Activated CD4-positive, alpha-beta memory T cell treated with anti-CD3 and anti-CD28 coated beads for 36 hours (primary cell): ENCODE data around the gene DMBT1. TPM values are rescaled to one million over a fixed set of nuclear protein-coding genes. Genes with fewer than 3 reads are reported as not detected.
"Not testable (repeated sequence)": the region's sequence is repeated elsewhere in the genome, so short reads cannot be mapped to it uniquely, and the experiment has no call there.

Experiments used
- CTCF ChIA-PET: fragments of 350-600 bp; sonication (Branson Sonifier 250); formaldehyde crosslinking; loops from one replicate; lab custom pipeline; 2021; ENCODE audit warnings: antibody characterized with exemption, inconsistent platforms; lab: Charles Lee
- POLR2A ChIA-PET: fragments of 350-600 bp; sonication (Branson Sonifier 250); formaldehyde crosslinking; loops from one replicate; lab custom pipeline; 2021; ENCODE audit warnings: antibody characterized with exemption; lab: Charles Lee
- DNase-seq: peaks from one replicate; pipeline ENCODE4 v3.0.0-alpha.2; 2020
- H3K27ac Mint-ChIP-seq: one replicate; pipeline ENCODE4 v1.8.0; 2021; ENCODE audit warnings: mixed read lengths
- H3K27me3 Mint-ChIP-seq: one replicate; pipeline ENCODE4 v1.8.0; 2021; ENCODE audit warnings: mixed read lengths
- H3K36me3 Mint-ChIP-seq: one replicate; pipeline ENCODE4 v1.8.0; 2021; ENCODE audit warnings: mixed read lengths
- H3K4me1 Mint-ChIP-seq: one replicate; pipeline ENCODE4 v1.8.0; 2021; ENCODE audit warnings: low read depth, mixed read lengths
- H3K4me3 Mint-ChIP-seq: one replicate; pipeline ENCODE4 v1.8.0; 2021; ENCODE audit warnings: mild to moderate bottlenecking, mixed read lengths
- H3K9me3 Mint-ChIP-seq: one replicate; pipeline ENCODE4 v1.8.0; 2021; ENCODE audit warnings: mixed read lengths
- intact Hi-C: fragments of 100-400 bp; cut with micrococcal nuclease; formaldehyde crosslinking; loops from one replicate; pipeline ENCODE4 v1.15.1; 2023
- total RNA-seq, 2 experiments: library from RNA; stranded (reverse); gene quantifications; one replicate each; pipeline ENCODE4 v1.2.3, GENCODE V29; 2021

The DMBT1 gene
- total RNA-seq, 2 experiments from 2014 or later, result not detected

GRCh38 chr10:122587098-122587760 lies 26.7 kb downstream of the DMBT1 start:
- Mint-ChIP-seq H3K9me3 (no peaks in the 10 kb centered on the region), H3K27me3 (no peaks in the 10 kb centered on the region), H3K4me3 (no peak overlapping the region), H3K27ac (no peak overlapping the region), H3K36me3 (no peaks in the 10 kb centered on the region), H3K4me1 (no peaks in the 10 kb centered on the region)
- intact Hi-C loops, result no loop called here
- DNase-seq, result no peak
- CTCF ChIA-PET, result interaction anchor here (0.8 kb wide), 1 partner anchor 23 kb away, joined by 3 read pairs; no protein-coding TSS in a partner anchor
- POLR2A ChIA-PET, result no interaction called here

GRCh38 chr10:122588381-122588780 lies 27.8 kb downstream of the DMBT1 start:
- Mint-ChIP-seq H3K36me3 (no peaks in the 10 kb centered on the region), H3K27ac (no peak overlapping the region), H3K9me3 (no peaks in the 10 kb centered on the region), H3K27me3 (no peaks in the 10 kb centered on the region), H3K4me3 (no peak overlapping the region), H3K4me1 (no peaks in the 10 kb centered on the region)
- no peak for DNase-seq
- intact Hi-C loops, result no loop called here
- ChIA-PET CTCF (no interaction called here), POLR2A (no interaction called here)

- Mint-ChIP-seq H3K27ac (no peak overlapping the region), H3K4me1 (no peaks in the 10 kb centered on the region), H3K36me3 (no peaks in the 10 kb centered on the region), H3K9me3 (no peaks in the 10 kb centered on the region), H3K4me3 (no peak overlapping the region), H3K27me3 (no peaks in the 10 kb centered on the region)
- intact Hi-C loops, result no loop called here
- ChIA-PET CTCF (interaction anchor here (1.0 kb wide), 1 partner anchor 24 kb away, joined by 5 read pairs; no protein-coding TSS in a partner anchor), POLR2A (no interaction called here)
- DNase-seq, result no peak
Measured at GRCh38 chr10:122590153-122590552, 29.6 kb downstream of the DMBT1 start.

GRCh38 chr10:122591736-122592135 lies 31.2 kb downstream of the DMBT1 start:
- Mint-ChIP-seq H3K27me3 (no peaks in the 10 kb centered on the region), H3K36me3 (no peaks in the 10 kb centered on the region), H3K27ac (no peak overlapping the region), H3K4me3 (no peak overlapping the region), H3K9me3 (no peaks in the 10 kb centered on the region), H3K4me1 (no peaks in the 10 kb centered on the region)
- POLR2A ChIA-PET, result no interaction called here
- DNase-seq, result no peak
- CTCF ChIA-PET, result no interaction called here
- intact Hi-C loops, result no loop called here

GRCh38 chr10:122592161-122592560 lies 31.6 kb downstream of the DMBT1 start:
- H3K4me1 Mint-ChIP-seq, result no peaks in the 10 kb centered on the region
- ChIA-PET POLR2A (no interaction called here), CTCF (no interaction called here)
- H3K27ac Mint-ChIP-seq, result no peak overlapping the region
- no peak overlapping the region for H3K4me3 Mint-ChIP-seq
- H3K36me3 Mint-ChIP-seq, result no peaks in the 10 kb centered on the region
- intact Hi-C loops, result no loop called here
- DNase-seq, result no peak
- no peaks in the 10 kb centered on the region for H3K9me3 Mint-ChIP-seq
- no peaks in the 10 kb centered on the region for H3K27me3 Mint-ChIP-seq

- Mint-ChIP-seq H3K36me3 (no peaks in the 10 kb centered on the region), H3K9me3 (no peaks in the 10 kb centered on the region), H3K27ac (no peak overlapping the region), H3K4me1 (no peaks in the 10 kb centered on the region), H3K27me3 (no peaks in the 10 kb centered on the region), H3K4me3 (no peak overlapping the region)
- no peak for DNase-seq
- CTCF ChIA-PET, result no interaction called here
- POLR2A ChIA-PET, result no interaction called here
- intact Hi-C loops, result no loop called here
Measured at GRCh38 chr10:122617476-122618270, 57.1 kb downstream of the DMBT1 start.

GRCh38 chr10:122618461-122619165 lies 58.1 kb downstream of the DMBT1 start:
- intact Hi-C loops, result no loop called here

GRCh38 chr10:122620961-122621360 lies 60.4 kb downstream of the DMBT1 start:
- H3K36me3 Mint-ChIP-seq, H3K4me1 Mint-ChIP-seq, H3K27ac Mint-ChIP-seq, H3K27me3 Mint-ChIP-seq, CTCF ChIA-PET, intact Hi-C loops, POLR2A ChIA-PET, H3K9me3 Mint-ChIP-seq, DNase-seq, H3K4me3 Mint-ChIP-seq: not testable (repeated sequence)

More at GRCh38 chr10:122618461-122619165, 58.1 kb downstream of the DMBT1 start:
- no peak for DNase-seq
- Mint-ChIP-seq H3K9me3 (no peaks in the 10 kb centered on the region), H3K4me3 (no peak overlapping the region), H3K27ac (no peak overlapping the region), H3K4me1 (no peaks in the 10 kb centered on the region), H3K27me3 (peaks cover 4% of the 10 kb centered on the region), H3K36me3 (no peaks in the 10 kb centered on the region)
- ChIA-PET POLR2A (no interaction called here), CTCF (no interaction called here)

GRCh38 chr10:122624546-122624945 lies 64.0 kb downstream of the DMBT1 start:
- Mint-ChIP-seq H3K4me1 (no peaks in the 10 kb centered on the region), H3K27me3 (peaks cover 8% of the 10 kb centered on the region), H3K36me3 (no peaks in the 10 kb centered on the region), H3K4me3 (no peak overlapping the region), H3K9me3 (no peaks in the 10 kb centered on the region), H3K27ac (no peak overlapping the region)
- CTCF ChIA-PET, result no interaction called here
- intact Hi-C loops, result no loop called here
- no peak for DNase-seq
- POLR2A ChIA-PET, result no interaction called here

GRCh38 chr10:122630526-122630925 lies 70.0 kb downstream of the DMBT1 start:
- H3K4me3 Mint-ChIP-seq, result no peak overlapping the region
- no peak for DNase-seq
- POLR2A ChIA-PET, result no interaction called here
- no peaks in the 10 kb centered on the region for H3K36me3 Mint-ChIP-seq
- H3K27me3 Mint-ChIP-seq, result peaks cover 4% of the 10 kb centered on the region
- CTCF ChIA-PET, result no interaction called here
- no peaks in the 10 kb centered on the region for H3K4me1 Mint-ChIP-seq
- intact Hi-C loops, result no loop called here
- H3K9me3 Mint-ChIP-seq, result no peaks in the 10 kb centered on the region
- no peak overlapping the region for H3K27ac Mint-ChIP-seq

GRCh38 chr10:122632031-122632430 lies 71.5 kb downstream of the DMBT1 start:
- POLR2A ChIA-PET, result no interaction called here
- no peaks in the 10 kb centered on the region for H3K36me3 Mint-ChIP-seq
- H3K27me3 Mint-ChIP-seq, result peaks cover 1% of the 10 kb centered on the region
- H3K4me1 Mint-ChIP-seq, result no peaks in the 10 kb centered on the region
- no peak overlapping the region for H3K27ac Mint-ChIP-seq
- intact Hi-C loops, result no loop called here
- no peak overlapping the region for H3K4me3 Mint-ChIP-seq
- H3K9me3 Mint-ChIP-seq, result no peaks in the 10 kb centered on the region
- CTCF ChIA-PET, result no interaction called here
- no peak for DNase-seq

- Mint-ChIP-seq H3K4me3 (no peak overlapping the region), H3K9me3 (no peaks in the 10 kb centered on the region), H3K27ac (no peak overlapping the region), H3K27me3 (peaks cover 2% of the 10 kb centered on the region), H3K4me1 (no peaks in the 10 kb centered on the region), H3K36me3 (no peaks in the 10 kb centered on the region)
- intact Hi-C loops, result no loop called here
- ChIA-PET POLR2A (no interaction called here), CTCF (no interaction called here)
- DNase-seq, result no peak
Measured at GRCh38 chr10:122632576-122632975, 72.0 kb downstream of the DMBT1 start.
